ENCODE data around the gene AGRP. TPM values are rescaled to one million over a fixed set of nuclear protein-coding genes. Genes with fewer than 3 reads are reported as not detected.

AGRP gene
- total RNA-seq, 4 donors from 2014 or later, result not detected

GRCh38 chr16:67449336-67449735 is 34.0 kb downstream of the AGRP start:
- peak; percentile 91 for DNase-seq
- TF ChIP-seq POLR2A (IDR thresholded peaks at IDR 0.05) (no peak), CTCF (IDR thresholded peaks at IDR 0.05) (no peak)
- no peaks in the 10 kb centered on the region for H3K9me3 ChIP-seq
- intact Hi-C loops (cut with DNase I), result no loop called here
- H3K27me3 ChIP-seq, result no peaks in the 10 kb centered on the region
- H3K27ac ChIP-seq, result peak overlapping the region; percentile 58 to 76 (median 63)
- WGBS, 2 donors, result 19 to 35% methylated on average over 2 of the region's 2 CpGs
- H3K4me1 ChIP-seq, result peaks cover 73 to 94% of the 10 kb centered on the region in 2 donors
- no peak overlapping the region for H3K4me3 ChIP-seq (replicated peaks in 1 of 3)
- no peaks in the 10 kb centered on the region for H3K36me3 ChIP-seq

DNA sequence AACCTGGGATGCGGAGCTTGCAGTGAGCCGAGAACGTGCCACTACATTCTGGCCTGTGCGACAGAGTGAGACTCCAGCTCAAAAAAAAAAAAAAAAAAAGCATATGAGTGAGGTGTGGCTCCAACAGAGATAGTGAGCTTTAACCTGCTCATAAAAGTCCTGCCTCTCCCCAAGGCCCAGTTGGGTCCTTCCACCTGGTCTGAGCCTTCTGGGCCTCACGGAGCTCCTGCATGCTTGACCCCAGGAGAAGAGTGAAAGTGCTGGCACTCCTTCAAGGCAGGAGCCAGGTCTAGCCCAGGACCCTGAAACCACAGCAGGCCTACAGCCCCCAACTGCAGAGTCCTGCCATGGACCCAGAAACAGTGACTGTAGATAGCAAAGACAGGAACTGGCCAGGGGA is 34.8 kb downstream of the AGRP start:
- H3K9me3 ChIP-seq, result no peaks in the 10 kb centered on the region
- H3K4me3 ChIP-seq (replicated peaks in 1 of 3), result no peak overlapping the region
- no peaks in the 10 kb centered on the region for H3K36me3 ChIP-seq
- intact Hi-C loops (cut with DNase I), result no loop called here
- DNase-seq, result no peak
- H3K4me1 ChIP-seq, result peaks cover 81 to 94% of the 10 kb centered on the region in 2 donors
- no peak for TF ChIP-seq CTCF (IDR thresholded peaks at IDR 0.05)
- no peak for TF ChIP-seq POLR2A (IDR thresholded peaks at IDR 0.05)
- WGBS, 2 donors, result 86 to 93% methylated on average over 5 of the region's 5 CpGs
- H3K27me3 ChIP-seq, result no peaks in the 10 kb centered on the region
- peak overlapping the region; percentile 58 to 76 (median 63) for H3K27ac ChIP-seq

DNA sequence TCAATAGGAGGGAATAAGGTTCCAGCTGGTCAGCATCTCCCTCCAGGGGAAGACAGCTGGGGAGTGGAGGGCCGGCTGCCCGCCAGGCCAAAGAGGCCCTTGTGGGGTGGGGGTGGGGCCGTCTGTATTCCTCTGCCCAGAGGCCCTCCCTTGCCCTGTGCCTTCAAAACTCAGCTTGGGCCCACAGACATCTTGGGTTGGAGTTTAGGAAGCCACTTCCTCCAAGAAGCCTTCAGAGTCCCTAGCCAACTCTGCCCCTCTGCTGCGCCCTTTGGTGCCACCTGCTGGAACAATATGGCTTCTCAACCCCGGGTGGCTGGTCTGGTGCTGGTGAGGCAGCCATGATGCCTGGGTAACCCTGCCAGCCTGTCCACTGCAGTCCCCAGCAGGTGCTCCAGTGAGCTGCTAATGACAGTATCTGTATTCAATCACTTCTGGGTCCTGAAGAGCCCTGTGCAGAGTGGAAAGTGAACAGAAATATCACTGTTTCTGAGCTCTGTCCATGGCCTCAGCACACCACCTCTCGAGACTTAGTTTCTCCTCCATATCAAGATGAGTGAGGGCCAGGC is 35.8 kb downstream of the AGRP start:
- Histone ChIP-seq H3K27me3 (no peaks in the 10 kb centered on the region), H3K4me1 (peaks cover 91 to 100% of the 10 kb centered on the region in 2 donors), H3K36me3 (no peaks in the 10 kb centered on the region), H3K9me3 (no peaks in the 10 kb centered on the region), H3K4me3 (replicated peaks in 1 of 3) (no peak overlapping the region), H3K27ac (peak overlapping the region; percentile 7 to 76 (median 73))
- WGBS, 2 donors, result 60 to 74% methylated on average over 3 of the region's 6 CpGs
- intact Hi-C loops (cut with DNase I), result no loop called here
- no peak for DNase-seq
- TF ChIP-seq POLR2A (IDR thresholded peaks at IDR 0.05) (no peak), CTCF (IDR thresholded peaks at IDR 0.05) (peak in 3 of 6 experiments; percentile 14 to 33 (median 33))

DNA sequence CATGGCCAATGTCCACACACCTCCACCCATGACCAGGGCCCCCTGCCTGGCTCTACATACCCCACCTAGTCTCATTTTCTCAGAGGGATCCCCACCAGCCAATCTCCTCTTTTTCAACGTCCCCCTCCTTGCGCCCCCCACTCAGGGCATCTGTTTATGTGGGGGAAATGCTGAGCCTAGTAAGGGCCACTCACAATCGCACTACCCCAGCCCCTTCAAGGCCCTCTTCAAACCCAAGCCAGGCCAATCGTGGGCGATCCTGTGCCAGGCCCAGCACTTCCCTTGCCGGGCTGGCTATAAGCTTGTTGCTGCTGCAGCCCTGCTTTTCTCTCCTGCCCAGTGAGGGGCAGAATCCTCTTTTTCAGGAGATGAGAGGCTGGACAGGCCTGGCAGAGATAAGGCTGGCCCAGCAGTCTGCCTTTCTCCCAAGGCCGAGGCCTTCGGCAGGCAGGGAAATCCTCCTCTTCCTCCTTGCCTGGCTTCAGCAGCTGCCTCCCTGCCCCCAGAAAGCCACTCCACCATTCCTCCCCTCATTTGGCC is 36.3 kb downstream of the AGRP start:
- intact Hi-C loops (cut with DNase I), result no loop called here
- no peak for TF ChIP-seq POLR2A (IDR thresholded peaks at IDR 0.05)
- no peak for TF ChIP-seq CTCF (IDR thresholded peaks at IDR 0.05)
- peak overlapping the region; percentile 7 to 76 (median 73) for H3K27ac ChIP-seq

More for the DNA sequence above, 36.3 kb downstream of the AGRP start:
- no peak overlapping the region for H3K4me3 ChIP-seq (replicated peaks in 1 of 3)
- H3K27me3 ChIP-seq, result no peaks in the 10 kb centered on the region
- no peaks in the 10 kb centered on the region for H3K36me3 ChIP-seq
- peaks cover 93 to 100% of the 10 kb centered on the region in 2 donors for H3K4me1 ChIP-seq
- no peaks in the 10 kb centered on the region for H3K9me3 ChIP-seq
- no peak for DNase-seq
- WGBS, 2 donors, result 53 to 60% methylated on average over 8 of the region's 8 CpGs

Measured in thyroid gland (tissue), 4 donors.